ENCODE data around the gene KRT78. TPM values are rescaled to one million over a fixed set of nuclear protein-coding genes. Genes with fewer than 3 reads are reported as not detected.

Gene KRT78
- total and polyA plus RNA-seq, 9 of the 15 experiments (the other 6 are each of a cell fraction or from before 2014, with no cell fraction given) = not detected

DNA sequence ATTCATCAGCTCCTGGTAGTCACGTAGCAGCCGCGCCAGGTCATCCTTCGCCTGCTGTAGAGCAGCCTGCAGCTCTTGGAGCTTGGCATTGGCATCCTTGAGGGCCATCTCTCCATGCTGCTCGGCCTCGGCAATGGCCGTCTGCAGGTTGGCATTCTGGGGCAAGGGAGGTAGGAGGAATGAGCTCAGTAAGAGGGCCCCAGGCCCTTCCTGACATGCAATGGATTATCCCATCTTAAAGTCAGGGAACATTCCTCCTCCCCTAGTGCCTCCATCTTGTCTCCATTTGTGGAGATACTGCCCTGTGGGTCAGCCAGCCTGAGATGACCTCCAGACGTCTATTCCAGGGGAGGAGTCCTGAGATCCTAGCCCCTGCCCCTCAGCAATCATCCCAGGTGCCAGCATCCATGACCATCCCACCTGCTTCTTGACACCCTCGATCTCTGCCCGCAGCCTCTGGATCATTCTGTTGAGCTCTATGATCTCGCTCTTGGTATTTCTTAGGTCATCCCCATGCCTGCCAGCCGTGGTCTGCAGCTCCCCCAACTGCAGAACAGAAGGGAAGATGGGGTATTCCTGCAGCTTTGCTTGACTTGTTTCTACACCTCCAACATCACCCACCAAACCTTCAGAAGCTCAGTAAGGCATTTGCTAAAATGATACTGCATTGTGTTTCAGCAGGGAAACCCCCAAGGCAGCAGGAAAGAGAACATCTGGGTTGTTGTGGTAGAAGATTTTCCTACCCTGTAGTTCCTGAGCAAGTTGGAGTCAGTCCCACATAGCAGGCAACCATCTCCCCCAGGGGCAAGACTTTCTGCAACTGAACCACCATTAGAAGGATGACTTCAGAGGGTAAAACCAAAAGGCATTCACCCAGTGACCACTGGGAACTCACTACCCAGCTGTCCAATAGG lies 57.3 kb downstream of the KRT78 start (continued):
- TF ChIP-seq, protein P1, sequence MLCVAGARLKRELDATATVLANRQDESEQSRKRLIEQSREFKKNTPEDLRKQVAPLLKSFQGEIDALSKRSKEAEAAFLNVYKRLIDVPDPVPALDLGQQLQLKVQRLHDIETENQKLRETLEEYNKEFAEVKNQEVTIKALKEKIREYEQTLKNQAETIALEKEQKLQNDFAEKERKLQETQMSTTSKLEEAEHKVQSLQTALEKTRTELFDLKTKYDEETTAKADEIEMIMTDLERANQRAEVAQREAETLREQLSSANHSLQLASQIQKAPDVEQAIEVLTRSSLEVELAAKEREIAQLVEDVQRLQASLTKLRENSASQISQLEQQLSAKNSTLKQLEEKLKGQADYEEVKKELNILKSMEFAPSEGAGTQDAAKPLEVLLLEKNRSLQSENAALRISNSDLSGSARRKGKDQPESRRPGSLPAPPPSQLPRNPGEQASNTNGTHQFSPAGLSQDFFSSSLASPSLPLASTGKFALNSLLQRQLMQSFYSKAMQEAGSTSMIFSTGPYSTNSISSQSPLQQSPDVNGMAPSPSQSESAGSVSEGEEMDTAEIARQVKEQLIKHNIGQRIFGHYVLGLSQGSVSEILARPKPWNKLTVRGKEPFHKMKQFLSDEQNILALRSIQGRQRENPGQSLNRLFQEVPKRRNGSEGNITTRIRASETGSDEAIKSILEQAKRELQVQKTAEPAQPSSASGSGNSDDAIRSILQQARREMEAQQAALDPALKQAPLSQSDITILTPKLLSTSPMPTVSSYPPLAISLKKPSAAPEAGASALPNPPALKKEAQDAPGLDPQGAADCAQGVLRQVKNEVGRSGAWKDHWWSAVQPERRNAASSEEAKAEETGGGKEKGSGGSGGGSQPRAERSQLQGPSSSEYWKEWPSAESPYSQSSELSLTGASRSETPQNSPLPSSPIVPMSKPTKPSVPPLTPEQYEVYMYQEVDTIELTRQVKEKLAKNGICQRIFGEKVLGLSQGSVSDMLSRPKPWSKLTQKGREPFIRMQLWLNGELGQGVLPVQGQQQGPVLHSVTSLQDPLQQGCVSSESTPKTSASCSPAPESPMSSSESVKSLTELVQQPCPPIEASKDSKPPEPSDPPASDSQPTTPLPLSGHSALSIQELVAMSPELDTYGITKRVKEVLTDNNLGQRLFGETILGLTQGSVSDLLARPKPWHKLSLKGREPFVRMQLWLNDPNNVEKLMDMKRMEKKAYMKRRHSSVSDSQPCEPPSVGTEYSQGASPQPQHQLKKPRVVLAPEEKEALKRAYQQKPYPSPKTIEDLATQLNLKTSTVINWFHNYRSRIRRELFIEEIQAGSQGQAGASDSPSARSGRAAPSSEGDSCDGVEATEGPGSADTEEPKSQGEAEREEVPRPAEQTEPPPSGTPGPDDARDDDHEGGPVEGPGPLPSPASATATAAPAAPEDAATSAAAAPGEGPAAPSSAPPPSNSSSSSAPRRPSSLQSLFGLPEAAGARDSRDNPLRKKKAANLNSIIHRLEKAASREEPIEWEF (CRISPR knock-in tag; IDR thresholded peaks at IDR 0.05) = no peak

All from K562 (cell line).